H9 (cell line): Measurements from ENCODE around the gene SLC8B1. TPM values are rescaled to one million over a fixed set of nuclear protein-coding genes. Genes with fewer than 3 reads are reported as not detected.

ENCODE experiments used
- DNase-seq: peaks from one replicate; pipeline ENCODE4 v3.0.0-alpha.2; 2017
- H2AFZ ChIP-seq: one replicate; pipeline ENCODE4 v1.6.1; 2013; ENCODE audit warnings: mild to moderate bottlenecking, low read length, control low read depth, moderate library complexity
- H2AK5ac ChIP-seq: 2 replicates; pipeline ENCODE4 v1.6.1; 2013; ENCODE audit warnings: low read length, control low read depth, mixed read lengths; ENCODE audit not compliant: insufficient read length
- H2BK120ac ChIP-seq: one replicate; pipeline ENCODE4 v1.6.1; 2013; ENCODE audit warnings: low read depth, mild to moderate bottlenecking, low read length, control low read depth, inconsistent platforms; ENCODE audit not compliant: poor library complexity, severe bottlenecking
- H2BK12ac ChIP-seq: 2 replicates; pipeline ENCODE4 v1.6.1; 2013; ENCODE audit warnings: low read length, control low read depth, mixed read lengths, low read depth; ENCODE audit not compliant: insufficient read length
- H2BK15ac ChIP-seq: 2 replicates; pipeline ENCODE4 v1.6.1; 2013; ENCODE audit warnings: low read depth, low read length, control low read depth
- H2BK20ac ChIP-seq: one replicate; pipeline ENCODE4 v1.6.1; 2013; ENCODE audit warnings: low read depth, mild to moderate bottlenecking, low read length, control low read depth, inconsistent platforms; ENCODE audit not compliant: poor library complexity, severe bottlenecking
- H2BK5ac ChIP-seq: 2 replicates; pipeline ENCODE4 v1.6.1; 2013; ENCODE audit warnings: low read length, control low read depth, mixed read lengths; ENCODE audit not compliant: insufficient read length
- H3K14ac ChIP-seq: 2 replicates; pipeline ENCODE4 v1.6.1; 2013; ENCODE audit warnings: low read length, control low read depth; ENCODE audit not compliant: insufficient read depth
- H3K18ac ChIP-seq: 2 replicates; pipeline ENCODE4 v1.6.1; 2013; ENCODE audit warnings: low read depth, mild to moderate bottlenecking, mixed read lengths, low read length, control low read depth; ENCODE audit not compliant: insufficient read length
- H3K23ac ChIP-seq: 2 replicates; pipeline ENCODE4 v1.6.1; 2013; ENCODE audit warnings: low read length, control low read depth, mixed read lengths, low read depth; ENCODE audit not compliant: insufficient read length
- H3K23me2 ChIP-seq: 2 replicates; pipeline ENCODE4 v1.6.1; 2013; ENCODE audit warnings: low read depth, mild to moderate bottlenecking, mixed read lengths, low read length, control low read depth; ENCODE audit not compliant: insufficient read length, poor library complexity, severe bottlenecking
- H3K27ac ChIP-seq: 2 replicates; pipeline ENCODE4 v1.5.1; 2013; ENCODE audit warnings: low read length, control low read depth, mixed read lengths, low read depth; ENCODE audit not compliant: insufficient read length
- H3K27me3 ChIP-seq: 2 replicates; pipeline ENCODE4 v1.6.1; 2013; ENCODE audit warnings: low read length, control low read depth, inconsistent platforms; ENCODE audit not compliant: insufficient read depth
- H3K4ac ChIP-seq: 2 replicates; pipeline ENCODE4 v1.6.1; 2013; ENCODE audit warnings: low read depth, mild to moderate bottlenecking, control low read depth, inconsistent platforms, low read length, moderate library complexity
- H3K4me1 ChIP-seq: 2 replicates; pipeline ENCODE4 v1.6.1; 2013; ENCODE audit warnings: low read length, control low read depth, inconsistent platforms; ENCODE audit not compliant: insufficient read depth
- H3K4me2 ChIP-seq: 2 replicates; pipeline ENCODE4 v1.6.1; 2013; ENCODE audit warnings: low read length, control low read depth, mixed read lengths; ENCODE audit not compliant: insufficient read length, insufficient read depth
- H3K56ac ChIP-seq: 2 replicates; pipeline ENCODE4 v1.6.1; 2013; ENCODE audit warnings: low read depth, mild to moderate bottlenecking, mixed read lengths, low read length, control low read depth; ENCODE audit not compliant: insufficient read length
- H3K79me1 ChIP-seq: 2 replicates; pipeline ENCODE4 v1.6.1; 2013; ENCODE audit warnings: low read depth, mild to moderate bottlenecking, moderate library complexity, low read length, control low read depth, inconsistent platforms; ENCODE audit not compliant: insufficient read depth, poor library complexity, severe bottlenecking
- H3K79me2 ChIP-seq: 2 replicates; pipeline ENCODE4 v1.6.1; 2013; ENCODE audit warnings: low read length, control low read depth, inconsistent platforms; ENCODE audit not compliant: insufficient read depth
- H3K9ac ChIP-seq: 2 replicates; pipeline ENCODE4 v1.6.1; 2013; ENCODE audit warnings: low read length, control low read depth, mixed read lengths; ENCODE audit not compliant: insufficient read length; ENCODE audit errors: extremely low read depth
- H3K9me3 ChIP-seq: one replicate; pipeline ENCODE4 v1.6.1; 2013; ENCODE audit warnings: low read depth, low read length, inconsistent platforms; ENCODE audit not compliant: control insufficient read depth
- H3T11ph ChIP-seq: one replicate; pipeline ENCODE4 v1.6.1; 2013; ENCODE audit warnings: mild to moderate bottlenecking, low read length, control low read depth, inconsistent platforms
- H4K20me1 ChIP-seq: one replicate; pipeline ENCODE4 v1.6.1; 2013; ENCODE audit not compliant: control insufficient read depth, insufficient read length, insufficient read depth
- H4K5ac ChIP-seq: 2 replicates; pipeline ENCODE4 v1.6.1; 2013; ENCODE audit warnings: low read depth, mild to moderate bottlenecking, mixed read lengths, low read length, control low read depth; ENCODE audit not compliant: insufficient read length
- H4K8ac ChIP-seq: replicated peaks from 2 replicates; pipeline ENCODE4 v1.6.1; 2013; ENCODE audit warnings: low read length, control low read depth, mixed read lengths, low read depth; ENCODE audit not compliant: insufficient read length
- H4K91ac ChIP-seq: 2 replicates; pipeline ENCODE4 v1.6.1; 2013; ENCODE audit warnings: low read depth, mild to moderate bottlenecking, moderate library complexity, mixed read lengths, low read length, control low read depth; ENCODE audit not compliant: insufficient read length
- H3K27ac Mint-ChIP-seq, 3 experiments: 2 replicates in 2 of 3; 3 replicates in 1 of 3; pipeline ENCODE4 v1.8.0; 2020 to 2021; ENCODE audit warnings: mixed read lengths in 3 of 3, mild to moderate bottlenecking in 1 of 3, moderate library complexity in 1 of 3
- H3K27me3 Mint-ChIP-seq: 2 replicates; pipeline ENCODE4 v1.8.0; 2021; ENCODE audit warnings: low read depth, mild to moderate bottlenecking, moderate library complexity, mixed read lengths
- H3K36me3 Mint-ChIP-seq, 3 experiments: 2 replicates in 2 of 3; 3 replicates in 1 of 3; pipeline ENCODE4 v1.8.0; 2020 to 2021; ENCODE audit warnings: low read depth in 3 of 3, mixed read lengths in 3 of 3; ENCODE audit not compliant: insufficient read depth in 1 of 3
- H3K4me1 Mint-ChIP-seq, 2 experiments: 2 replicates each; pipeline ENCODE4 v1.8.0; 2020; ENCODE audit warnings: mixed read lengths in 2 of 2
- H3K4me3 Mint-ChIP-seq, 2 experiments: 2 replicates in 1 of 2; 3 replicates in 1 of 2; pipeline ENCODE4 v1.8.0; 2020 to 2021; ENCODE audit warnings: mild to moderate bottlenecking in 2 of 2, mixed read lengths in 2 of 2, moderate library complexity in 1 of 2
- H3K9me3 Mint-ChIP-seq, 2 experiments: 2 replicates in 1 of 2; 3 replicates in 1 of 2; pipeline ENCODE4 v1.8.0; 2020; ENCODE audit warnings: mild to moderate bottlenecking in 2 of 2, mixed read lengths in 2 of 2, moderate library complexity in 1 of 2
- WGBS: extraction: QIAGEN DNeasy Blood & Tissue Kit; methylation state at CpG from one replicate; pipeline ENCODE4 v1.1.7; 2013; ENCODE audit warnings: missing lambda C conversion rate, low lambda C conversion rate, mixed read lengths; ENCODE audit not compliant: insufficient read length; ENCODE audit errors: extremely low coverage; 5-methylcytosine and 5-hydroxymethylcytosine counted together
- total RNA-seq: library from RNA; stranded (reverse); gene quantifications from 2 replicates; pipeline ENCODE4 v1.2.1, GENCODE V29; 2021
- TF ChIP-seq, protein P1 (sequence below): fragments of 200-600 bp; sonication (generic); conservative IDR thresholded peaks from 3 replicates; pipeline ENCODE4 v1.8.0; 2021; ENCODE audit warnings: antibody characterized with exemption, mild to moderate bottlenecking

Gene SLC8B1
- total RNA-seq, 1 experiment from 2014 or later, result 10.4 TPM

DNA sequence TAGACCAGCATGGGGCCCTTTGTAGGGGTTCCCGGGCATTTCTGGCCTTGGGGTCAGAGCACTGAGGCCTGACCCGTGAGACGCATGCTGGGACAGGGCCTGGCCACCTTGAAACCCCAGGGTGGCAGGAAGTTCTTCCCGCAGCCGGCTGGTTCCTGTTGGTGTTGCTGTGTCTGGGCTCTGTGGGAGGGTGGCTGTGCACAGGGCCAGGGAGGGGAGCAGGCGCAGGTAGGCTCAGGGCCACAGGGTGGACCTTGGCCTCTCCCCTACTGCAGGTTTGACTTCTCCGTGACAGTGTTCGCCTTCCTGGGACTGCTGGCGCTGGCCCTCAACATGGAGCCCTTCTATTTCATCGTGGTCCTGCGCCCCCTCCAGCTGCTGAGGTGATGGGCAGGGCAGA is 48.2 kb downstream of the SLC8B1 start:
- DNase-seq, result no peak
- Mint-ChIP-seq H3K9me3 (no peaks in the 10 kb centered on the region), H3K27me3 (no peaks in the 10 kb centered on the region), H3K4me1 (peaks cover 0 to 7% of the 10 kb centered on the region in 2 experiments; a peak in 1 of 4 replicates), H3K27ac (peak overlapping the region; percentile 28 to 84 (median 31); a peak in 1 of 7 replicates), H3K4me3 (no peak overlapping the region), H3K36me3 (peaks cover 9 to 25% (median 9%) of the 10 kb centered on the region in 3 experiments; a peak in 5 of 7 replicates)
- WGBS, result no CpG with 5 or more reads among the region's 11 CpGs
- Histone ChIP-seq H4K91ac (no peak overlapping the region), H3K23ac (no peak overlapping the region), H3K56ac (no peak overlapping the region), H3K4me1 (no peaks in the 10 kb centered on the region), H3K23me2 (no peaks in the 10 kb centered on the region), H4K20me1 (peaks cover 2% of the 10 kb centered on the region), H3K79me1 (no peaks in the 10 kb centered on the region), H3K79me2 (no peaks in the 10 kb centered on the region), H2BK5ac (no peak overlapping the region), H3K4ac (no peak overlapping the region), H3K4me2 (no peak overlapping the region), H2BK12ac (no peak overlapping the region), H3K18ac (no peak overlapping the region), H3T11ph (no peak overlapping the region), H3K9me3 (no peaks in the 10 kb centered on the region), H4K5ac (no peak overlapping the region), H2BK15ac (no peak overlapping the region), H3K9ac (no peak overlapping the region), H3K27ac (no peak overlapping the region), H4K8ac (no peak overlapping the region), H2AK5ac (no peak overlapping the region), H2BK120ac (no peak overlapping the region), H3K14ac (no peak overlapping the region; the same call in 1 of the 2 replicates), H2AFZ (no peak overlapping the region), H3K27me3 (no peaks in the 10 kb centered on the region), H2BK20ac (no peak overlapping the region)
- TF ChIP-seq, protein P1, sequence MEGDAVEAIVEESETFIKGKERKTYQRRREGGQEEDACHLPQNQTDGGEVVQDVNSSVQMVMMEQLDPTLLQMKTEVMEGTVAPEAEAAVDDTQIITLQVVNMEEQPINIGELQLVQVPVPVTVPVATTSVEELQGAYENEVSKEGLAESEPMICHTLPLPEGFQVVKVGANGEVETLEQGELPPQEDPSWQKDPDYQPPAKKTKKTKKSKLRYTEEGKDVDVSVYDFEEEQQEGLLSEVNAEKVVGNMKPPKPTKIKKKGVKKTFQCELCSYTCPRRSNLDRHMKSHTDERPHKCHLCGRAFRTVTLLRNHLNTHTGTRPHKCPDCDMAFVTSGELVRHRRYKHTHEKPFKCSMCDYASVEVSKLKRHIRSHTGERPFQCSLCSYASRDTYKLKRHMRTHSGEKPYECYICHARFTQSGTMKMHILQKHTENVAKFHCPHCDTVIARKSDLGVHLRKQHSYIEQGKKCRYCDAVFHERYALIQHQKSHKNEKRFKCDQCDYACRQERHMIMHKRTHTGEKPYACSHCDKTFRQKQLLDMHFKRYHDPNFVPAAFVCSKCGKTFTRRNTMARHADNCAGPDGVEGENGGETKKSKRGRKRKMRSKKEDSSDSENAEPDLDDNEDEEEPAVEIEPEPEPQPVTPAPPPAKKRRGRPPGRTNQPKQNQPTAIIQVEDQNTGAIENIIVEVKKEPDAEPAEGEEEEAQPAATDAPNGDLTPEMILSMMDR, result no peak
